Effector memory CD8-positive, alpha-beta T cell (primary cell): ENCODE measurements around the gene MXI1.
"Not testable (repeated sequence)": the region's sequence is repeated elsewhere in the genome, so short reads cannot be mapped to it uniquely, and the experiment has no call there.

Experiments
- ATAC-seq: fragments of 150-1000 bp; cut with Tn5 transposase; replicated peaks from 2 replicates; pipeline ENCODE4 v1.10.0; 2021; ENCODE audit warnings: mild to moderate bottlenecking, moderate library complexity
- DNase-seq, 3 experiments: peaks; one replicate each; pipeline ENCODE4 v3.0.0; 2021
- H3K27ac Mint-ChIP-seq, 2 donors: one replicate each; pipeline ENCODE4 v1.8.0; 2022; ENCODE audit warnings: mild to moderate bottlenecking in 2 of 2, mixed read lengths in 2 of 2, moderate library complexity in 2 of 2
- H3K27me3 Mint-ChIP-seq, 2 donors: one replicate each; pipeline ENCODE4 v1.8.0; 2022; ENCODE audit warnings: mixed read lengths in 2 of 2
- H3K36me3 Mint-ChIP-seq: one replicate; pipeline ENCODE4 v1.8.0; 2022; ENCODE audit warnings: mild to moderate bottlenecking, moderate library complexity, mixed read lengths; ENCODE audit not compliant: insufficient read depth
- H3K4me1 Mint-ChIP-seq, 2 donors: one replicate each; pipeline ENCODE4 v1.8.0; 2022; ENCODE audit warnings: low read depth in 2 of 2, mixed read lengths in 2 of 2
- H3K4me3 Mint-ChIP-seq, 2 donors: one replicate each; pipeline ENCODE4 v1.8.0; 2022; ENCODE audit warnings: mild to moderate bottlenecking in 2 of 2, mixed read lengths in 2 of 2, moderate library complexity in 2 of 2
- H3K9me3 Mint-ChIP-seq, 2 donors: one replicate each; pipeline ENCODE4 v1.8.0; 2022; ENCODE audit warnings: mixed read lengths in 2 of 2

Gene MXI1

DNA sequence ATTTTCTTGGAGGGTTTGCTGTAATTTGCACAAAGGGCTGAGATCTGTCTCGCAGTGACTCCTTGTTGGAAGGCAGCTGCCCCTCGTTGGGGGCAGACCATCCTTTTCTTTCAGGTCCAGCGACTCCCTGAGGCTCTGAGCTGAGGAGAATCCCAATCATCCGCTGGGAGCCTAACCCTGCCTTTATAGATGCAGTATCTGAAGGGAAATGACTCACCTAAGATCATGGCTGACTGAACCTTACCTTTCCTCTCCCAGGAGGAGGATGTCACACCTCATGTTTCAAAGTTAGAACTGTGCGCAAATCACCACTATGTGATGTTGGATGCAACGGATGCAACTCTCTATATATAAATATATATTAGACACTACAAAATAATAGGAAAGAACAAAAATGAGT lies 36.4 kb upstream of the MXI1 start:
- H3K27me3 Mint-ChIP-seq, result peaks cover 78 to 94% of the 10 kb centered on the region in 2 donors
- H3K4me1 Mint-ChIP-seq, result peaks cover 22 to 26% of the 10 kb centered on the region in 2 donors
- H3K36me3 Mint-ChIP-seq, result peaks cover 3% of the 10 kb centered on the region
- H3K27ac Mint-ChIP-seq, result no peak overlapping the region
- no peak overlapping the region for H3K4me3 Mint-ChIP-seq
- ATAC-seq, result peak; percentile 63
- no peaks in the 10 kb centered on the region for H3K9me3 Mint-ChIP-seq
- no peak for DNase-seq

DNA sequence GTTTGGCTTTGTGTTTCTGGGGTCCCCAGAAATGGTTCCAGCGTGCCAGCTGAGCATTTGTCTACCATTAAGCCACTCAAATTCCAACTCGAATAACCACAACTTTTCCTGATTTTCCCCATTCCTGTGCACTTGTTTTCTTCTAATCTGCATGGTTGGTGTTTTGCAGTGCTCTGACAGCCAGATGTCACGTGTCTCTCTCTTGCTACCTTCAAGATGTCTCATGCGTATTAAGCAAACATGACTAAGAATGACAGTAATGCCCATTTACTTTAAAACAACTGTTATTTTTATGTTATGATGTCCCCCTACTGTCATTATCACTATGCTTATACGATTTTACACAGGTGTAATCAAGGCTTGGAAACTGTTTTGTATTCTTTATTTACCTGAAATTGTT lies 35.2 kb upstream of the MXI1 start:
- Mint-ChIP-seq H3K27ac (no peak overlapping the region), H3K27me3 (peaks cover 79 to 99% of the 10 kb centered on the region in 2 donors), H3K4me3 (no peak overlapping the region), H3K4me1 (peaks cover 22 to 24% of the 10 kb centered on the region in 2 donors), H3K9me3 (no peaks in the 10 kb centered on the region), H3K36me3 (peaks cover 3% of the 10 kb centered on the region)
- DNase-seq (no peak), ATAC-seq (no peak)

DNA sequence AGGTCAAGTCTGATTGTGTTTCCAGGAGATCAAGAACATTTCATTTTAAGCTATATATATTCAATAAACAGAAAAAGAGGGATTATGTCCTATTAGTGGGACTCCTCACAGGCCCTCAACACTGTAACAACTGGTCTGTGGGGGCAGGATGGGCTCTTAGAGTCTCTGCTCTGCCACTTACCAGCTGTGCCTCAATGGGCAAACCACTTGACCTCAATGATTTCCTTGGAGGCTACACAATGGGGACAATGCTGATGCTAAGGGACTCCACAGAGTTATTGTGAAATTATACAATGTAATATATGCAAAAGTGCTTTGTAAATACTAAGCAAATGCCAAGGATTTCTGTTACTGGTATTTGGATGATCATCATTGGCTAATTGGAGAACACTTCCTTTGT lies 33.2 kb upstream of the MXI1 start:
- DNase-seq (no peak), ATAC-seq (no peak)
- Mint-ChIP-seq H3K36me3 (peaks cover 3% of the 10 kb centered on the region), H3K27ac (no peak overlapping the region), H3K4me3 (no peak overlapping the region), H3K27me3 (peaks cover 76 to 99% of the 10 kb centered on the region in 2 donors), H3K4me1 (peaks cover 10 to 12% of the 10 kb centered on the region in 2 donors), H3K9me3 (no peaks in the 10 kb centered on the region)

DNA sequence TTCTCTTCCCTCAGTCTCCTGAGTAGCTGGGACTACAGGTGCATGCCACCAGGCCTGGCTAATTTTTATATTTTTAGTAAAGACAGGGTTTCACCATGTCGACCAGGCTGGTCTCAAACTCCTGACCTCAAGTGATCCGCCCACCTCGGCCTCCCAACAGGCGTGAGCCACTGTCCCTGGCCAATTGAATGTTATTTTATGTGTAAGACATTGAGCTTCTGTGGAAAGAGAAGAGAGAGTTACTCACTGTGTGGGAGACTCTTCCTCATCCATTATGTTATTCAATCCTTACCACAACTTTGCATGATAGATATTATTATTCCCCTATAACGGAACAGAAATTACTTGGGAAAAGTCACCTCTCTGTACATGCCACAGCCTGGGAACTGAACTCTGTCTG lies 32.6 kb upstream of the MXI1 start:
- no peak overlapping the region for H3K27ac Mint-ChIP-seq
- DNase-seq (no peak), ATAC-seq (no peak)
- H3K27me3 Mint-ChIP-seq, result peaks cover 76 to 99% of the 10 kb centered on the region in 2 donors
- peaks cover 3% of the 10 kb centered on the region for H3K36me3 Mint-ChIP-seq
- no peaks in the 10 kb centered on the region for H3K9me3 Mint-ChIP-seq
- peaks cover 9 to 10% of the 10 kb centered on the region in 2 donors for H3K4me1 Mint-ChIP-seq
- H3K4me3 Mint-ChIP-seq, result no peak overlapping the region

DNA sequence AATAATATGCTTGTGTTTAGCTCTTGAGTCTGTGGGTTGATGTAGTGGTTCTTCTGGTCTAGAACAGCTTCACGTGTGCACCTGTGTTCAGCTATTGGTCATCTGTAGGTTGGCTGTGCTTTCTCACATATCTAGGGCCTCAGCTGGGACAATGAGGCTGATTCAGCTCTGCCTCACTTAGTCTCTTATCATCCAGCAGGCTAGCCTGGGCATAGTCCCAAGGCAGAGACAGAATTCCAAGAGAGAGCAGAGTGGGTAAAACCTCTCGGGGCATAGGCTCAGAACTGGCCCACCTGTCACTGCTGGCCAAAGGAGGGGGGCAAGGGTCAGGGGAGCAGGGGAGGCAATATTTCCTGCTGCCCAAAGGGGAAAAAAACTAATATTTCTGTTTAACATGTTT lies 32.0 kb upstream of the MXI1 start:
- no peaks in the 10 kb centered on the region for H3K9me3 Mint-ChIP-seq
- no peak overlapping the region for H3K4me3 Mint-ChIP-seq
- H3K27ac Mint-ChIP-seq, result no peak overlapping the region
- peaks cover 72 to 95% of the 10 kb centered on the region in 2 donors for H3K27me3 Mint-ChIP-seq
- no peak for ATAC-seq
- H3K4me1 Mint-ChIP-seq, result peaks cover 6 to 9% of the 10 kb centered on the region in 2 donors
- DNase-seq, result no peak
- peaks cover 6% of the 10 kb centered on the region for H3K36me3 Mint-ChIP-seq

DNA sequence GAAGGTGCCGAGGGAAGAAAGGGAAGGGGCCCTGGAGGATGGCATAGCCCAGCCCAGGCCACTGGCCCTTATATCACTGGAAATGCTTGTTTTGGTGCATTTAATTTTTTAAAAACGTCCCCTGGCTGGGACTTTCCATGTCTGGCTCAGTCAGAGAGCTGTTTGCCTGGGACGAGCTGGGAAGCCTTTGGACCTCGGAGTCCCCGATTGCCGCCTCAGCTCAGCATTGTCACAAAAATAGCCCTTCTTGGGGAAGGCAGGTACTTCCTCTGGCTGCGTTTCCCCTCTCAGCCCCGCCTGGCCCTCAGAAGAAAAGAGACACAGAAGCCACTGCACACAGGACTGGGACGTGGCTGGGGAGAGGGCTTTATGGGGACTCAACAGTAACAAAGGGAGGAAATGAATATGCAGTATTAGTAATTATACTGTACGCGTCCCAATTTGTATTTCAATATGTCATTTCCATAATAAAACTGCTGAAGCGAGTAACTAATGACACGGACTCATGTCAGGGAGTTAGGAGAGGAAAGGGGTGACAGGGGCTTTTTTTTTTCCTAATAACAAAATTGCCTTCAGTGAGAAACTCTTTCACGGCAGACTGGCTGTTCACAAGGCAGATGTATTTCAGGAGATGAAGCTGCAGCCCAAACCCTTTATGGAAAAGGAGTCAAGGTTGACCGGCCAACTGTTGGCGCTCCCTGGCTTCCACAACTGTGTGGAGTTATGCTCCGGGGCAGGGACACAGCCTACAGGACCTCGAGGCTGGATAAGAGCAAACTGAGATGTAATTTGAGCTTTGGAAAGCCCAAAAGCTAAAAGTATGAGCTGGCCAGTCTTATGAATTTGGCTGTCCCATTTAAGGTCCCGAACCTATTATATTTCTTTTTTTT lies 31.0 kb upstream of the MXI1 start:
- Mint-ChIP-seq H3K27ac (no peak overlapping the region), H3K9me3 (no peaks in the 10 kb centered on the region), H3K4me3 (no peak overlapping the region), H3K27me3 (peaks cover 62 to 85% of the 10 kb centered on the region in 2 donors), H3K4me1 (peaks cover 0 to 3% of the 10 kb centered on the region in 2 donors), H3K36me3 (peaks cover 6% of the 10 kb centered on the region)
- DNase-seq, result no peak
- ATAC-seq, result no peak

DNA sequence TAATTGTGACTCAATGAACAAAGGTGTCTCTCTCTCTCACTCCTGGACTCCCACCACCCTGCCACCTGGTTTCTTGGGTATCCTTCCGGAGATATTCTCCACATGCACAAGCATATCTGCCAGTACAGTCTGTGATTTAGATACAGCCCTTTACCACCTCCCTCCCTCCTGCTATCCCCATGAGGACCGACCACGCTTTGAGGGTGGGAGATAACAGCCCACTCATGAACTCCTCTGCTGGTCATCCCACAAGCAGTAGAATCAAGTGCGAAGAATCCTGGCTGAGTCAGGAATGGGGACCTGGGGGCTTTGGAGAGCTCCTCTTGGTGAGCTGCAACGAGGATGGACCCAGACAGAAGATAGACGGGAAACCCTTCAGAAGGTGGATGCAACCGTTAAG lies 28.2 kb upstream of the MXI1 start:
- Mint-ChIP-seq H3K9me3 (no peaks in the 10 kb centered on the region), H3K4me3 (no peak overlapping the region), H3K4me1 (peaks cover 0 to 2% of the 10 kb centered on the region in 2 donors), H3K36me3 (peaks cover 3% of the 10 kb centered on the region), H3K27ac (no peak overlapping the region), H3K27me3 (peaks cover 46 to 57% of the 10 kb centered on the region in 2 donors)
- DNase-seq (no peak), ATAC-seq (no peak)

DNA sequence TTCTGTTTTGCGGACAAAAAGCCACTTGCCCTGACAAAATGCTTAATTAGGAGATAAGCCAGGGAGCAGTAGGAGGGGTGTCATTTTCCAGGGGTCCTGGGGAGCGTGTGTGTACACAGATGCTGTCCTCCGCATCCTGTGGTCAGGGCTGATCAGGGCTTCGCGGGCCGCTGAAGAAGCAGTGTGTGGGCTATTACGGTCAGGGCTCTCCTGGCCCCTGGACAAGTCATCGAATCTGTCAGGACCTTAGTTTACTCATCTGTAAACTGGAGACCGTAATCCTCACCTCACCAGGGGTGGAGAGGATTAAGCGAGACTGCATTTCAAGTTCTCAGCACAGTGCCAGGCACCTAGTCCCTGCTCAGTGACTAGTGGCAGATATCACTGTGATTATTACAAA lies 26.0 kb upstream of the MXI1 start:
- Mint-ChIP-seq H3K27ac (no peak overlapping the region), H3K9me3 (no peaks in the 10 kb centered on the region), H3K4me1 (peaks cover 0 to under 1% of the 10 kb centered on the region in 2 donors), H3K36me3 (peaks cover 3% of the 10 kb centered on the region), H3K4me3 (no peak overlapping the region), H3K27me3 (peaks cover 31 to 35% of the 10 kb centered on the region in 2 donors)
- ATAC-seq (no peak), DNase-seq (no peak)

DNA sequence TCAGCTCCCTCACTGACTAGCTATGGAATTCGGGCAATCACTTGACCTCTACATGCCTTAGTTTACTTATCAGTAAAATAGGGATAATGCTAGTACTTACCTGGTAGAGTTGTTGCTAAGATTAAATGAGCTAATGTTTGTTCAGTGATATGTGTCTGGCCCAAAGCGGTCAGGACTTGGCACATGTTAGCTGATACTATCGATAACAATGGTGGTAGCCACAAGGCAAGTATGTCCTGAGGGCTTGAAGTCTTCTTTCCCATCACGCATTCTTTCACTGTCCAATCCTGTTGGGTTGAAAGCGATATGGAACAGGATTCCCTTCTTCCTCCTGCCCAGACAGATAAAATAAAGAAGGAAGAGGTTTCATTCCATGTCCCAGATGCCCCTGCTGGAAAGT lies 25.5 kb upstream of the MXI1 start:
- Mint-ChIP-seq H3K36me3 (peaks cover 3% of the 10 kb centered on the region), H3K9me3 (no peaks in the 10 kb centered on the region), H3K27ac (no peak overlapping the region), H3K27me3 (peaks cover 29 to 31% of the 10 kb centered on the region in 2 donors), H3K4me1 (no peaks in the 10 kb centered on the region), H3K4me3 (no peak overlapping the region)
- ATAC-seq (no peak), DNase-seq (no peak)

DNA sequence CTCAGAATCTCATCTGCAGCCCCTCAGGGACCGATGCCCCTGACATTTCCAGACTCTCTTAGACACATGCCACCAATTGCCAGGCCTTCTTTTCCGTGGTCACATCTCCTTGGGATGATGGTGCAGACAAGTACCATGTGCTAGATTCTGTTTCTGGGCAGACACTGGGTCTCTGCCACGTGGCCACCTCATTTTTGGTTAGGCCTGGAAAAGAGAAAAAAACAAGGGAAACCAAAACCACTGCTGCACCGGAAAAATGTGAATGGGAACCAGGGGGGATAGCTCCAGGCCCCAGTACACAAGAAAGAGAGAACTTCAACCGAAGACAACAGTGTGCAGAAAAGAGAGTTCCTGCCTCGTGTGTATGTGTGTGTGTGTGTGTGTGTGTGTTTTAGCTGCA lies 23.0 kb upstream of the MXI1 start:
- Mint-ChIP-seq H3K4me1 (no peaks in the 10 kb centered on the region), H3K27ac (no peak overlapping the region), H3K4me3 (no peak overlapping the region), H3K27me3 (peaks cover 14 to 19% of the 10 kb centered on the region in 2 donors), H3K36me3 (peaks cover 3% of the 10 kb centered on the region), H3K9me3 (no peaks in the 10 kb centered on the region)
- DNase-seq, result no peak
- no peak for ATAC-seq

DNA sequence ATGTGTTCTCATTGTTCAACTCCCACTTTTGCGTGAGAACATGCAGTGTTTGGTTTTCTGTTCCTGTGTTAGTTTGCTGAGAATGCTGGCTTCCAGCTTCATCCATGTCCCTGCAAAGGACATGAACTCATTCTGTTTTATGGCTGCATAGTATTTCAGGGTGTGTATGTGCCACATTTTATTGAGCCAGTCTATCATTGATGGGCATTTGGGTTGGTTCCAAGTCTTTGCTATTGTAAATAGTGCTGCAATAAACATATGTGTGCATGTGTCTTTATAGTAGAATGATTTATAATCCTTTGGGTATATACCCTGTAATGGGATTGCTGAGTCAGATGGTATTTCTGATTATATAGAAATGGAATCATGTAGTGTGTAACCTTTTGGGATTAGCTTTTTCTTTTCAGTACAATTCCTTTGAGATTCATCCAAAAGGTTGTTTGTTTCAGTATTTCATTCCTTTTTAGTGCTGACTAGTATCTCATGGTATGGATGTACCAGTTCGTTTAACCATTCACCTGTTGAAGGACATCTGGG lies 21.7 kb upstream of the MXI1 start:
- H3K27me3 Mint-ChIP-seq, result peaks cover 21% of the 10 kb centered on the region in 2 donors
- not testable (repeated sequence) for ATAC-seq, H3K36me3 Mint-ChIP-seq, DNase-seq, H3K4me3 Mint-ChIP-seq, H3K27ac Mint-ChIP-seq, H3K9me3 Mint-ChIP-seq, H3K4me1 Mint-ChIP-seq

DNA sequence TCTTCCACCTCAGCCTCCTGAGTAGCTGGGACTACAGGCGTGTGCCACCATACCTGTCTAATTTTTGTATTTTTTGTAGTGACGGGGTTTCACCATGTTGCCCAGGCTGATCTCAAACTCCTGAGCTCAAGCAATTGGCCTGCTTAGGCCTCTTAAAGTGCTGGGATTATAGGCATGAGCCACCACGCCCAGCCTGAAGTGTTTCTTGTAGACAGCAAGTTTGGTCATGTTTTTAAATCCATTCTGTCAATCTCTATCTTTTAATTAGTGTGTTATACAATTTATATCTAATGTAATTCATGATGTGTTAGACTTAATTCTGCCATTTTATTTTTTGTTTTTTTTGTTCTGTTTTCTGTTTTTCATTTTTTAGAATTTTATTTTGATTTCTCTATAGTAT lies 17.2 kb upstream of the MXI1 start:
- no peak for DNase-seq
- H3K27me3 Mint-ChIP-seq, result peaks cover 56 to 65% of the 10 kb centered on the region in 2 donors

DNA sequence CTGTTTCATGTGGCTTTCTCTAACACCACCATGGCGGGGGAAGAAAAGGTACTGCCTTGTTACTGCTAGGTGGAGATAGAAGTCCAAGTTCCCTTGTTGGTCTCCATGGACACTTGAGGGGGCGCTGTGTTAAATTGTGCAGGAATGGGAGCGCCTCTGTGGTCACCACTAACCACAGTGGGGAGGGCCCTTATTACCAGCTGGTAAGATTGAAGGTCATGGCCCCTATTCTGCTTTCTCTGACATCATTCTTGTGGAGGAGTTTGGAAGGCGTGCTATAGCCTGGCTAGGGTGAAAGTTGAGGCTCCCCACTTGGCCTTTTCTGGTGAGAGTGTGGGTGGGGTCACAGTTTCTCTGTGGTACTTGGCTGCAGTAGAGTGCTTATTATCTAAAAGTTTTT lies 14.9 kb upstream of the MXI1 start:
- DNase-seq (no peak), ATAC-seq (peak; percentile 60)
- Mint-ChIP-seq H3K27ac (no peak overlapping the region), H3K4me1 (peaks cover 5% of the 10 kb centered on the region in 2 donors), H3K9me3 (no peaks in the 10 kb centered on the region), H3K27me3 (peaks cover 76 to 89% of the 10 kb centered on the region in 2 donors), H3K4me3 (no peak overlapping the region), H3K36me3 (no peaks in the 10 kb centered on the region)

More for the DNA sequence above, 17.2 kb upstream of the MXI1 start:
- no peak for ATAC-seq
- no peaks in the 10 kb centered on the region for H3K36me3 Mint-ChIP-seq
- H3K9me3 Mint-ChIP-seq, result no peaks in the 10 kb centered on the region
- H3K4me3 Mint-ChIP-seq, result no peak overlapping the region
- no peak overlapping the region for H3K27ac Mint-ChIP-seq
- peaks cover 5% of the 10 kb centered on the region in 2 donors for H3K4me1 Mint-ChIP-seq

DNA sequence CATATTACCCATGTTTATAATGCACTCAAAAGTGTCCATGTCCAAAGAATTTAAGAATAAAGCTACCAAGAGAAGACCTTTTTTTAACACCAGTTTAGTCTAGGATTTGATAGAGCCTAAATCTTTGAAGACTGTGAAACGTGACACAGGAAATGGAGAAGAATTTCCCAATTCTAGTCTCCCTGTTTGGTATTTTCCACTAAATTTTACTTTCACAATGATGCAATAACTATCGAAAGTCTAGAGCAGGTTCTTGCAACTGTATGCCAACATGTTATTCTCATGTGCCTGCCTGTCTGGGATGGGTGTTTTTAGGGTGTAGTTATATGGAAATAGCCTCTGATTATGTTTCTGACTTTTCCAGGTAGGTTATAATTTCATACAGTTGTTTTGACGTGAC lies 6.9 kb upstream of the MXI1 start:
- DNase-seq, result no peak
- H3K36me3 Mint-ChIP-seq, result peaks cover 6% of the 10 kb centered on the region
- no peaks in the 10 kb centered on the region for H3K9me3 Mint-ChIP-seq
- H3K4me1 Mint-ChIP-seq, result no peaks in the 10 kb centered on the region
- ATAC-seq, result no peak
- no peak overlapping the region for H3K27ac Mint-ChIP-seq
- peaks cover 59 to 64% of the 10 kb centered on the region in 2 donors for H3K27me3 Mint-ChIP-seq
- no peak overlapping the region for H3K4me3 Mint-ChIP-seq
